ENCODE data around the gene HOXD3.

HOXD3 gene

DNA sequence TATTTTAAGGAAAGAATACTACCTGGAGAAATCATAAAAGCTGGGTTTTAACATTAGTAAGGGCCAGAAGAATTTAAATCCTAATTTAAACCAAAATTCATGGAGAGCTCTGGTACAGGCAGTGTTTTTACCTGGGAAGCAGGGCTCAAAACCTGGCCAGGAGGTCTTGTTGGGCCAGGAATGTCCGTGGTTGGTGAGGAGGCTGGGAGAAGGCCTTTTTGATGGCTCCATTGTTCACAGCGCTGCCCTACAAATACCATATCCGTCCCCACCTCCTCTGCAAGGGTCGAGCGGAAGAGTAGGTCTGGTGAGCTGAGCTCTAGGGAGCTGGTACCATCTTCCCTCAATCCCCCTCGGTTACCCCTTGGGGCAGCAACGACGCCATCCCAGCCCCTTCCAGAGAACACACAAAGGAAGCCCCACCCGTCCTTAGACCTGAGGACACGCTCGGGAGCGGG, 20.5 kb downstream of the HOXD3 start:
- Histone ChIP-seq H3K36me3 (ENCODE audit: insufficient read depth, low read length) (no peaks in the 10 kb centered on the region), H3K27ac (no peak overlapping the region), H3K9me3 (ENCODE audit: low read depth, low read length) (no peaks in the 10 kb centered on the region), H3K4me3 (peak overlapping the region; percentile 34; the same call in 1 of the 2 replicates), H3K9ac (ENCODE audit: insufficient read length) (no peak overlapping the region)
- no peak for TF ChIP-seq POLR2AphosphoS5 (IDR thresholded peaks at IDR 0.05; ENCODE audit: borderline replicate concordance, low read depth, low read length)
- no peak for TF ChIP-seq EZH2 (IDR thresholded peaks at IDR 0.05)
- no peak for TF ChIP-seq FOXP2 (optimal IDR thresholded peaks at IDR 0.05; ENCODE audit: control extremely low read depth, extremely low read length, insufficient read depth)
- DNase-seq (ENCODE audit: low read depth, low spot score), result no peak

DNA sequence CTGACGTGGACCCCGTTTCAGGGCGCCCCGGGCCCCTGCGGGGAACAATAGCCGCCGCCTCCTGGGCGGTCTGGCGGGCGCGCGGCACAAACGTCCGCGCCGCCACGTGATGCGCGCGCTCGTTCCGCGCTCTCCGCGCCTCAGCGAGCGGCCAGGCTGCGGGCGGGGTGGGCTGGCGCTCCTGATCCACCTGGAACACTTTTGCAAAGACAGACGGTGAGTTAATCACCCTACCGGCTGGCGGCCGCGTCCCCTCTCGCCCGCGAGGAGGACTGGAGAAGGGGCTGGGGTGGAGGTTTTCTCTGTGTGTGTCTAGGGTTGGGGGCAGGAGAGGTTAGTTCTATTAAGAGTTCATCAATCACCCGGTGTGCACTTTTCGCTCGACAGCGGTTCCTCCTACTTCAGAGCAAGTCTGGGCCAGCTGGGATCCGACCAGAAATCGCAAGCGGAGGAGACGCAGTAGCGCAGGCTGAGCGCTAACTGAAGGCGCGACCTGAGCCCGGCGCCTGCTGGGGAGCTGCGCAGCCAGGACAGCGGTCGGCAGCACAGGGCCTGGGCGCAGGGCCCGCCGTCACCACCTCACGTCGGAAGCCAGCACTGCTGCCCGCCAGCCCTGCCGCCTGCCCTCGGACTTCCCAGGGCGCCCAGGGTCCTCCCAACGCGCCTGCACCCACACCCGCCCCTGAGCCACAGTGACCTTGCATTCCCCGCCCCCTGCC, 21.1 kb downstream of the HOXD3 start:
- no peak for TF ChIP-seq EZH2 (IDR thresholded peaks at IDR 0.05)
- no peak for TF ChIP-seq POLR2AphosphoS5 (IDR thresholded peaks at IDR 0.05; ENCODE audit: borderline replicate concordance, low read depth, low read length)
- no peak for TF ChIP-seq FOXP2 (optimal IDR thresholded peaks at IDR 0.05; ENCODE audit: control extremely low read depth, extremely low read length, insufficient read depth)
- Histone ChIP-seq H3K9me3 (ENCODE audit: low read depth, low read length) (no peaks in the 10 kb centered on the region), H3K27ac (no peak overlapping the region), H3K9ac (ENCODE audit: insufficient read length) (no peak overlapping the region), H3K36me3 (ENCODE audit: insufficient read depth, low read length) (no peaks in the 10 kb centered on the region), H3K4me3 (peak overlapping the region; percentile 34; the same call in 1 of the 2 replicates)
- DNase-seq (ENCODE audit: low read depth, low spot score), result no peak

DNA sequence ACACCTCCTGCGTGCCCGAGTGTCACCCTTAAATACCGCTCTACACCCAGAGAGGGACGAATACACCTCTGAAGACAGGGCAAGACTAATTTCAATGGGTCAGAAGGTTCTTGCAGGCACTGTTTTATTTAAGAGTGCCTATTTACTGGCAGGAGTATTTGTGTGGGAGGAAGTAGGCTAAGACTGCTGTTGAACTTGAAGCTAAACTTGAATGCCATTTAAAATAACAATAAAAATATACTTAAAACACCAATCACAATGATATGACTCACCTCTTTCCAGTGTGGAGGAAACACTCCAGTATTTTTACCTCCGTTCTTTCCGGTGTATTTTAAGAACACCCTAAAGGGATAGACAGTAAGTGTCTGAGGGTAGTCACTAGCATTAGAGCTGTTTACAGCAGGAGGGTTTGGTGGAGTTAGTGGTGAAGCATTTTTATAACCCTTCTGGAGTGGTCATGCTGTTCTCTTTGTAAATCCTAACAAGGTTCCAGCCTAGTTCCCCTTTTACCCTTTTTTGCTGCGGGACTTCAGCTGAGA, 21.7 kb downstream of the HOXD3 start:
- TF ChIP-seq POLR2AphosphoS5 (IDR thresholded peaks at IDR 0.05; ENCODE audit: borderline replicate concordance, low read depth, low read length), result no peak
- Histone ChIP-seq H3K36me3 (ENCODE audit: insufficient read depth, low read length) (no peaks in the 10 kb centered on the region), H3K27ac (no peak overlapping the region), H3K9me3 (ENCODE audit: low read depth, low read length) (no peaks in the 10 kb centered on the region), H3K4me3 (no peak overlapping the region), H3K9ac (ENCODE audit: insufficient read length) (no peak overlapping the region)
- DNase-seq (ENCODE audit: low read depth, low spot score), result no peak

DNA sequence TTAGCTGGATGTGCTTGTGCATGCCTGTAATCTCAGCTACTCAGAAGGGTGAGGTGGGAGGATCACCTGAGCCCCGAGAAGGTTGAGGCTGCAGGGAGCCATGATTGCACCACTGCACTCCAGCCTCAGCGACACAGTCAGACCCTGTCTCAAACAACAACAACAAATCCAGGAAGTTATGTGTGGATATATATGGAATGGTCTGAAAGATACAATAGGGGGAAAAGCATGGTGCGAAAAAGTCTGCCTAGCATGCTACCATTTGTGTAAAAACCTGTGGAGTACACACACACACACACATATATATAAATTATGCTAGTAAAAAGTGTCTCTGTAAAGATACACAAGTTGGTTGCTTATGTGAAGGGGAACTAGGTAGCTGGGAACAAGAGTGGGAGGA, 24.4 kb downstream of the HOXD3 start:
- Histone ChIP-seq H3K27ac (no peak overlapping the region), H3K36me3 (ENCODE audit: insufficient read depth, low read length) (no peaks in the 10 kb centered on the region), H3K9me3 (ENCODE audit: low read depth, low read length) (no peaks in the 10 kb centered on the region), H3K4me3 (no peak overlapping the region), H3K9ac (ENCODE audit: insufficient read length) (no peak overlapping the region)
- DNase-seq (ENCODE audit: low read depth, low spot score), result no peak
- TF ChIP-seq FOXP2 (optimal IDR thresholded peaks at IDR 0.05; ENCODE audit: control extremely low read depth, extremely low read length, insufficient read depth), result no peak
- no peak for TF ChIP-seq EZH2 (IDR thresholded peaks at IDR 0.05)
- no peak for TF ChIP-seq POLR2AphosphoS5 (IDR thresholded peaks at IDR 0.05; ENCODE audit: borderline replicate concordance, low read depth, low read length)

DNA sequence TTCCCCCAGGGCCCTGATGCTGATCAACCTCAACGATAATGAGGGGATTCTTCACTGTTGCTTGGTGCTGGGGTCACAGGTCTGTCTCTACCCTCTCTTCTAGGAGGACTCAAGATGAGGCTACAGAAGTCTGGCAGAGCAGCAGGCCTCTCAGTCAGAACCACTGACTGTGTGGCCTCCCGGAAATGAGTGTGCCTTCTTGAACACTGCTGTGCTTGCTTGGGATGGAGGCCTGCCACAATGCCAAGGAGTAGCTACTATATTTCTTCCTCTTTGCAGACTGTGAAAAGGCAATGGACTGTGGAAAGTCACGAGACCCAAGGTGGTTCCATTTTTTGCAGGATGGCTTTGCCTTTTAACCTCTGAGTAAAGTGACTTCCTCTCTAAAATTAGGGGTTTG, 25.6 kb downstream of the HOXD3 start:
- Histone ChIP-seq H3K9ac (ENCODE audit: insufficient read length) (no peak overlapping the region), H3K4me3 (no peak overlapping the region), H3K27ac (no peak overlapping the region), H3K9me3 (ENCODE audit: low read depth, low read length) (no peaks in the 10 kb centered on the region), H3K36me3 (ENCODE audit: insufficient read depth, low read length) (no peaks in the 10 kb centered on the region)
- TF ChIP-seq POLR2AphosphoS5 (IDR thresholded peaks at IDR 0.05; ENCODE audit: borderline replicate concordance, low read depth, low read length) (no peak), EZH2 (IDR thresholded peaks at IDR 0.05) (no peak), FOXP2 (optimal IDR thresholded peaks at IDR 0.05; ENCODE audit: control extremely low read depth, extremely low read length, insufficient read depth) (no peak)
- DNase-seq (ENCODE audit: low read depth, low spot score), result no peak

DNA sequence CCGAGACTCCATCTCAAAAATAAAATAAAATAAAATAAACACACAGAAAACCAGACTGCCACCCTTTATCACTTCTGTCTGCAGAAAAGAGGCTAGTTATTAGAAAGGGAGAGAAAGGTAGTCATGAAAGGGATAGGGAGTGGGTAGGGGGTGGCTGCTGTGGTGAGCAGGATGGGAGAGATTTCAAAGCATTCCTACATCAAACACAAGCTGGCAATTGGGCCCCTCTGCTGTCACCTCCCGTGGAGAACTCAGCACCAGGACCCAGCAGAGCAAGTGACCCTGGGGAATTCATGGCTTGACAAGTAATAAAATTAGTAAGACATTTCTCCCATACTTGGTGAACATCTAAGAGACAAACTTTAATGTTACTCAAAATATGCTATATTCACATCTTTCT, 27.6 kb downstream of the HOXD3 start:
- TF ChIP-seq FOXP2 (optimal IDR thresholded peaks at IDR 0.05; ENCODE audit: control extremely low read depth, extremely low read length, insufficient read depth) (no peak), POLR2AphosphoS5 (IDR thresholded peaks at IDR 0.05; ENCODE audit: borderline replicate concordance, low read depth, low read length) (no peak), EZH2 (IDR thresholded peaks at IDR 0.05) (no peak)
- Histone ChIP-seq H3K27ac (no peak overlapping the region), H3K36me3 (ENCODE audit: insufficient read depth, low read length) (no peaks in the 10 kb centered on the region), H3K9ac (ENCODE audit: insufficient read length) (no peak overlapping the region), H3K9me3 (ENCODE audit: low read depth, low read length) (no peaks in the 10 kb centered on the region), H3K4me3 (no peak overlapping the region)
- DNase-seq (ENCODE audit: low read depth, low spot score), result no peak

DNA sequence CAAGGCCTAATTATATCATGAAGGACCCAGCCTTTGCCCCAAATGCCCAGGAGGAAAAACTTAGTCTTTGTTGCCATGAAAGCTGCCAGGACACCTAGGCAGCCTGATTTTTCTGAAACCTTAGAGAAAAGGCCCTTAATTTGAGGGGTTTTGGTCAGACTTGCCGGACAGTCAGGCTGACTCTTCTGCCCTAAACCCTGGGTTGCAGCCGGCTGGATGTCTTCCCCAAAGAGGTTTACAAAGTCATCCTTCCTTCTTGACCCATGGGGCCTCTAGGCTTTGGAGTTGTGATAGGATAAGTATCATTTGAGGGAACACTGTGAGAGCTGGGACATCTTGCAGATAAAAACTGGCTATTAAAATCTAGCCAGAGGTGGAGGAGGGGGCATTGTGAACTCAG, 28.9 kb downstream of the HOXD3 start:
- TF ChIP-seq FOXP2 (optimal IDR thresholded peaks at IDR 0.05; ENCODE audit: control extremely low read depth, extremely low read length, insufficient read depth) (no peak), EZH2 (IDR thresholded peaks at IDR 0.05) (no peak), POLR2AphosphoS5 (IDR thresholded peaks at IDR 0.05; ENCODE audit: borderline replicate concordance, low read depth, low read length) (no peak)
- Histone ChIP-seq H3K27ac (no peak overlapping the region), H3K9me3 (ENCODE audit: low read depth, low read length) (no peaks in the 10 kb centered on the region), H3K9ac (ENCODE audit: insufficient read length) (no peak overlapping the region), H3K36me3 (ENCODE audit: insufficient read depth, low read length) (no peaks in the 10 kb centered on the region), H3K4me3 (no peak overlapping the region)
- DNase-seq (ENCODE audit: low read depth, low spot score), result no peak

DNA sequence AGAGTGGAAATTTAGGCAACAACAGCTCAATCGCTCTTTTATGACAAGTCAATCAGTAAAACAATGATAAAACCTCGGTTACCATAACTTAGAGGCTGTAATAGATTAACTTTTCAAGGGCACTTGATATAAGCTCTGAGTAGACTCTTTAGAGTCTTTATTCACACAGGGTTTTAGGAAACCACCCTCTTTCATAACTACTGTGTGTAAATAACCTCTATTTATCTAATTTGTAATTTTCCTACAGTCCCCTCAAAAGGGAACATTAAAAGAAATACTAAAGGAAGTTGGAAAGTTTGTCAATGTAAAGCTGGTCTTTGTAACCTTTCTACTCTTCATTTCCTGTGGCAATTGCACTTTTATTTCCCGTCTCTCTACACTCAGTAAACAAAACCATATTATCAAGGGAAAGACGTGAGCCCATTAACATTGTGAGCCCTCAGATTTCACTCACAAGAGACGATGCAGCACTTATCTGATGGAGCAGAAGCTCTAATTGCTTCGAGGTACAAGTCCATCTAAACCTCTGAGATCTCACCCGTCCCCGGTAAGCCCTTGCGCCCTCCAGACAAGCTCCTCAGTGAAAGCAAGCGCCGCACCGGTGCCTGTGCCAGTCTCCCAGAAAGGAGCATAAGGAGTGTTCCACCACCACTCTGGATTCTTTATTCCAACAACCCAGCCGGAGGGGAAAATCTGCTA, 30.2 kb downstream of the HOXD3 start:
- no peak for TF ChIP-seq FOXP2 (optimal IDR thresholded peaks at IDR 0.05; ENCODE audit: control extremely low read depth, extremely low read length, insufficient read depth)
- no peak for TF ChIP-seq POLR2AphosphoS5 (IDR thresholded peaks at IDR 0.05; ENCODE audit: borderline replicate concordance, low read depth, low read length)
- TF ChIP-seq EZH2 (IDR thresholded peaks at IDR 0.05), result no peak
- no peak for DNase-seq (ENCODE audit: low read depth, low spot score)
- Histone ChIP-seq H3K36me3 (ENCODE audit: insufficient read depth, low read length) (no peaks in the 10 kb centered on the region), H3K9me3 (ENCODE audit: low read depth, low read length) (no peaks in the 10 kb centered on the region), H3K27ac (no peak overlapping the region), H3K4me3 (peak overlapping the region; percentile 89), H3K9ac (ENCODE audit: insufficient read length) (peak overlapping the region; percentile 48)
